Esophagus (tissue), 2 donors: ENCODE measurements around the gene FCGBP. TPM values are rescaled to one million over a fixed set of nuclear protein-coding genes. Genes with fewer than 3 reads are reported as not detected.
"Not testable (repeated sequence)": the region's sequence is repeated elsewhere in the genome, so short reads cannot be mapped to it uniquely, and the experiment has no call there.

Experiments used
- H3K27ac ChIP-seq, 2 donors: one replicate each; pipeline ENCODE4 v1.5.1; 2013; ENCODE audit warnings: low read depth in 2 of 2, mild to moderate bottlenecking in 2 of 2, inconsistent platforms in 1 of 2, low read length in 1 of 2, moderate library complexity in 1 of 2
- H3K27me3 ChIP-seq, 2 donors: one replicate each; pipeline ENCODE4 v1.6.1; 2013; ENCODE audit warnings: low read length in 2 of 2, control low read depth in 1 of 2, mild to moderate bottlenecking in 1 of 2; ENCODE audit not compliant: insufficient read depth in 2 of 2, control insufficient read depth in 1 of 2
- H3K36me3 ChIP-seq, 2 donors: one replicate each; pipeline ENCODE4 v1.6.1; 2013; ENCODE audit warnings: low read length in 1 of 2; ENCODE audit not compliant: control insufficient read depth in 2 of 2, insufficient read depth in 2 of 2
- H3K4me1 ChIP-seq, 2 donors: one replicate each; pipeline ENCODE4 v1.6.1; 2013; ENCODE audit warnings: low read length in 1 of 2; ENCODE audit not compliant: control insufficient read depth in 2 of 2, insufficient read depth in 2 of 2
- H3K4me3 ChIP-seq, 2 donors: one replicate each; pipeline ENCODE4 v1.5.1; 2013; ENCODE audit warnings: low read length in 2 of 2, mild to moderate bottlenecking in 2 of 2, low read depth in 1 of 2, moderate library complexity in 1 of 2
- H3K9me3 ChIP-seq, 2 donors: one replicate each; pipeline ENCODE4 v1.6.1; 2013; ENCODE audit warnings: mild to moderate bottlenecking in 2 of 2, low read depth in 1 of 2, low read length in 1 of 2, moderate library complexity in 1 of 2; ENCODE audit not compliant: control insufficient read depth in 2 of 2, insufficient read depth in 1 of 2
- WGBS, 2 donors: extraction: QIAGEN DNeasy Blood & Tissue Kit; methylation state at CpG; one replicate each; pipeline ENCODE4 v1.1.7; 2013; 5-methylcytosine and 5-hydroxymethylcytosine counted together
- polyA plus RNA-seq, 2 donors: library from polyadenylated mRNA; stranded (reverse); fragments of 200-250 nt; gene quantifications; one replicate each; pipeline ENCODE4 v1.2.3, GENCODE V29; 2013
- donor health status: healthy with polysubstance abuse.
- donor health status: Bipolar disorder and iron deficiency.

Gene FCGBP
- polyA plus RNA-seq, 2 donors, result 2.3 to 3.0 TPM

DNA sequence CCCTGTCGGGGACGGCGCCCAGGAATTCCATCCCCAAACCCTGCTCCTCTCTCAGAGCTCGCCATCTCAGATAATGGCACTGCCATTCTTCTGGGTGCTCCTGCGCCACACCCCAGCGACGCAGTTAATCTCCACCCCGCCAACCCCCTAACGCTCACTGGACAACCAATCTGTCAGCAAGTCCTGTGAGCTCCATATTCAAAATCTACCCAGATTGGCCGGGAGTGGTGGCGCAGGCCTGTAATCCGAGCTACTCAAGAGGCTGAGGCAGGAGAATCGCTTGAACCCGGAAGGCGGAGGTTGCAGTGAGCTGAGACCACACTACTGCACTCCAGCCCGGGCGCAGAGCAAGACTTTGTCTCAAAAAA is 18.6 kb downstream of the FCGBP start:
- H3K4me3 ChIP-seq, result no peak overlapping the region
- WGBS, 2 donors, result 88% methylated on average over 17 of the region's 17 CpGs
- peaks cover 0 to 6% of the 10 kb centered on the region in 2 donors for H3K4me1 ChIP-seq
- no peaks in the 10 kb centered on the region for H3K27me3 ChIP-seq
- H3K9me3 ChIP-seq, result peaks cover 0 to 3% of the 10 kb centered on the region in 2 donors
- no peaks in the 10 kb centered on the region for H3K36me3 ChIP-seq
- no peak overlapping the region for H3K27ac ChIP-seq

DNA sequence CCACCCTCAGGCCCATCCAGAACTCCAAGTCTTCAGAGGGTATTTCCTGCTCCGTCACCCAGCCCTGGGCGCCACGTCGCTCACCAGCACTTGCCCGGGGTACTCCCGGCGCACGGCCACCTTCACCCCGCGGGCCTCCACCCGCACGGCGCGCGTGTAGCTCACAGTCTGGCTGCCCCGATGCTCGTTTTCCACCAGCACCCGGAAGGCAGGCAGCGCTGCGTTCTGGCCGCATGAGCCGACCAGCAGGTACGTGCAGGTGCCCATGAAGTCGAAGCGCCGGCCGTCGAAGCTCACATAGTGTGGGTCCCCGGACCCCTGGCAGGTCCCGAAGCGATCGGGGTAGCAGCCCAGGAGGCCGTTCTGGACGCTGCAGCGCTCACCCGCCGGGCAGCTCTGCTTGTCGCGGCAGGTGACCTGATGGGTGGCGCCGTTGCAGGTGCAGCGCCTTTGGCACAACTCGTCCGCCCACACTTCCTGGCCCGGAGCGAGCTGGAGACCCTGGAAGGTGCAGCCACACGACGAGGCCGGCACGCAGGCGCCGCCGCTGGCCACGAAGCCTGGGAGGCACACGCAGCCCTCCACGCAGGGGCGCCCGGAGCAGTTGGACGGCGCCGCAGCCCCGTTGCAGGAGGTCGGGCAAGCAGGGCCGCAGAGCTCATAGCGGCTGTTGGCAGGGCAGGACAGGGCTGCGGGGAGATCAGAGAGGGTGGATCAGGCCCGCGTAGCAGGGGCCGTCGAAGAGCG is 19.2 kb downstream of the FCGBP start:
- Histone ChIP-seq H3K27ac (no peak overlapping the region), H3K4me3 (no peak overlapping the region)

DNA sequence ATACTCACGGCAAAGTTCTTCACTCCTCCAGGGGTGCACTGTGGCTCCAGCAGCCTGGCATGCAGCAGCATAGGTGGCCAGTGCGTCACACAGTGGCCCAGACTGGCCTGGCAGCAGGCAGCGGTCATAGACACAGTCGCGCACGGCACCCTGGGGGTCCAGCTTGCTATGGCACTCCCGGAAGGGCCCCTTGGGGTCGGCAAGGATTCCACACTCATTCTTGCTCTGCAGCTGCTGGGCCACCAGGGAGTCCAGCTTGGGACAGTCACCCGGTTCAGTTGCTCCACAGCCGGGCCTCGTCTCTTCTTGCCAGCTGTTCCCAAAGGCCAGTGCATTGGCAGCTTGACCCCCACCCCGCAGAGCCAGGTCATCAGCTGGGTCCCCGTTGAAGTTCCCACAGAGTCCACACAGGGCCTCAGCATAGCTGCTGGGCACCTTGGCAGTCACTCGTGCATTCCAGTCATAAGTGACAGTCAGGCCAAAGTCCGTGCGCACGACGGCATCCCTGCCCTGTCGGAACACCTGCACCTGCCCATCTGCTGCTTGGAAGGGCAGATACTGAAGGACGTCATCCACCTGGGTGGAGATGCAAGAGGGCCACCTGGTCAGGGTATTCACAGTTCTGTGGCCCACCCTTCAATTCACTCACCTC is 20.6 kb downstream of the FCGBP start:
- Histone ChIP-seq H3K27me3 (no peaks in the 10 kb centered on the region), H3K4me3 (no peak overlapping the region)
- 77 to 89% methylated on average over 20 of the region's 20 CpGs for WGBS, 2 donors

More for the DNA sequence above, 19.2 kb downstream of the FCGBP start:
- Histone ChIP-seq H3K9me3 (peaks cover 0 to 3% of the 10 kb centered on the region in 2 donors), H3K36me3 (no peaks in the 10 kb centered on the region), H3K27me3 (no peaks in the 10 kb centered on the region), H3K4me1 (peaks cover 0 to 6% of the 10 kb centered on the region in 2 donors)
- 37 to 45% methylated on average over 64 to 71 of the region's 71 CpGs for WGBS, 2 donors

DNA sequence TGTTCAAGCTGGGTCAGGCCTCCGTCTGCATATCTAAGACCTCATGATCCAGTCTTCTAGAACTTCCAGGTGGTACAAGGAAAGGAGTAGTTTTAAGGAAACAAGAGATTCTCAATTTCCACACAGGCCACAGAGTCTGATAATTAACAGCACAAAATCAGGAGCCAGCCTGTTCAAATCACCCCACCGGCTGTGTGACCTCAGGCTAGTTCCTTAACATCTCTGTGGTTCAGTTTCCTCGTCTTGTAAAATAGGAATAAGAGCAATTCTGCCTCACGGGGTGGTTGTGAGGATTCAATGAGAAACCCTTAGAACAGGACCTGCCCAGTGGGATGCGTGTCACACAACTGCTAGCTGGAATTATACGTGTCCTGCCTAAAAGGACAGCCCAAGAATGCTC is 25.6 kb downstream of the FCGBP start:
- WGBS, 2 donors, result 85 to 88% methylated on average over 6 of the region's 6 CpGs
- Histone ChIP-seq H3K27me3 (no peaks in the 10 kb centered on the region), H3K27ac (no peak overlapping the region), H3K4me1 (peaks cover 0 to 2% of the 10 kb centered on the region in 2 donors), H3K4me3 (no peak overlapping the region), H3K36me3 (no peaks in the 10 kb centered on the region), H3K9me3 (no peaks in the 10 kb centered on the region)

More for the DNA sequence above, 20.6 kb downstream of the FCGBP start:
- H3K27ac ChIP-seq, result no peak overlapping the region
- peaks cover 0 to 8% of the 10 kb centered on the region in 2 donors for H3K4me1 ChIP-seq
- H3K9me3 ChIP-seq, result no peaks in the 10 kb centered on the region
- H3K36me3 ChIP-seq, result no peaks in the 10 kb centered on the region

DNA sequence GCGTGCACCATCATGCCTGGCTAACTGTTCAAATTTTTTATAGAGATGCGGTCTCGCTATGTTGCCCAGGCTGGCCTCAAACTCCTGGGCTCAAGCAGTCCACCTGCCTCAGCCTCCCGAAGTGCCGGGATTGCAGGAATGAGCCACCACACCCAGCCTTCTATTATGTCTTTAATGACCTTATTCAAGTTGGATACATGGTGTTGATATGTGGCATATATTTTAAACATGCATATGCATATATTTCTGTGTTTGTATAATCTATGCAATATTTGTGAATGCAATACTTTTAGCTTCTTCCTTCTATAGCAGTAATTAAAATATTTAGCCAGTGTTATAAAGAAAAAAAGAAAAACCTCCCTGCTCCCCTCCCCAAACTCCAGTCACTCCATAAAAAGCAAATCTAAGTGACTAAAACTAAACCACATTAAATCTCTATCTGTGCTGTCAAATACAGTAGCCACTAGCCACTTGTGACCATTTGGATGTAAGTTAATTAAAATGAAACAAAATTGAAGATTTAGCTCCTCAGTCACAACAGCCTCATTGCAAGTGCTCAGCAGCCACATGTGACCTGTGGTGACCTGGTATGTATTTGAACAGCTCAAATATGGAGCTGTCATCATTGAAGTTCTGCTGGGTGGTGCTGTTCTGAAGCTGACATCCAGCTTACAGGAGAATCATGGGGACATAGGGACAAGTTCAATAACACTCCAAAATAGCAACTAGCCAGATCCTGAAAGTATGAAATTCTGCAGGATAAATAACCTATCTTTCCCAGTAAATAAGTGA is 27.4 kb downstream of the FCGBP start:
- Histone ChIP-seq H3K27ac (no peak overlapping the region), H3K27me3 (no peaks in the 10 kb centered on the region), H3K36me3 (no peaks in the 10 kb centered on the region), H3K9me3 (no peaks in the 10 kb centered on the region), H3K4me1 (peaks cover 0 to 2% of the 10 kb centered on the region in 2 donors), H3K4me3 (no peak overlapping the region)
- 88 to 92% methylated on average over 5 of the region's 5 CpGs for WGBS, 2 donors

DNA sequence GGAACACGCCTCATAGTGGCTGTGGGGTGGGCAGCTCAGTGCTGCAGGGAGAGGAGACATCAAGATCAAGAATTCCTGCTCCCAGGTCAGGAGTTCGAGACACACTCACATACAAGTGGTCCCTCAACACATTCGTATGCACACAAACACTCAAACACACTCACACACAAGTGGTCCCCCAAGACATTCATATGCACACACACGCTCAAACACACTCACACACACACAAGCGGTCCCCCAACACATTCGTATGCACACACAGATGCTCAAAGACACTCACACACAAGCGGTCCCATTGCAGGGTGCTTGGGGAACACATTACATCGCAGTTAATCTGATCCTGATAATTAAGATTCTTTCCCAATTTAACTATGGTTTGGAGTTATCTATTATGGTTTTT is 28.2 kb downstream of the FCGBP start:
- no peak overlapping the region for H3K27ac ChIP-seq
- WGBS, 2 donors, result 93 to 95% methylated on average over 8 of the region's 8 CpGs
- H3K36me3 ChIP-seq, result no peaks in the 10 kb centered on the region
- H3K4me3 ChIP-seq, result no peak overlapping the region
- H3K27me3 ChIP-seq, result no peaks in the 10 kb centered on the region
- H3K9me3 ChIP-seq, result no peaks in the 10 kb centered on the region
- H3K4me1 ChIP-seq, result peaks cover 0 to 2% of the 10 kb centered on the region in 2 donors

DNA sequence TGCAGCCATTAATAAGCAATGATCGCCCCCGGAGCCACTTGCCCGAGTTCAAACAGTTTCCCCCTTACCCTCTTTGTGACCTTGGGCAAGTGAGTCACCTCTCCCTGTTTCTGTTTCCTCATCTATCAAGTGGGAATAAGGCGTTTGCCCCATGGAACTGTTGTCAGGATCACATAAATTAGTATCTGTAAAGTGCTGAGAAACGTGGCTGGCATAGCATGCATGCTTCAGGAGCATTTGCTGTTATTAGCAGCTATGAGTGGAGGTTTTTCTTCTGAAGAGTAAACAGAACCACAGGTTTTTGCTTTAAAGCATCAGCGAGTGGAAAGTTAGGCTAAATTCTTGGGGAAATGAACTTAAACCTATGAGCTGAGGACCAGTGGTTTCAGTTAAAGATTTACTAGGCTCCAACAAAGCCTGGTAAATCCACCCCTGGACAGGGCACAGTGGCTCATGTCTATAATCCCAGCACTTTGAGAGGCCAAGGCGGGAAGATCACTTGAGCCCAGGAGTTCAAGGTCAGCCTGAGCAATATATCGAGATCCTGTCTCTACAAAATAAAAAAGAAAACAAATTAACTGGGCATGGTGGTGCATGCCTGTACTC is 30.8 kb downstream of the FCGBP start:
- not testable (repeated sequence) for H3K36me3 ChIP-seq, H3K4me3 ChIP-seq, H3K9me3 ChIP-seq, H3K4me1 ChIP-seq, H3K27me3 ChIP-seq, H3K27ac ChIP-seq
- whole genome bisulfite sequencing, 2 donors, result 26 to 32% methylated on average over 3 to 4 of the region's 8 CpGs

DNA sequence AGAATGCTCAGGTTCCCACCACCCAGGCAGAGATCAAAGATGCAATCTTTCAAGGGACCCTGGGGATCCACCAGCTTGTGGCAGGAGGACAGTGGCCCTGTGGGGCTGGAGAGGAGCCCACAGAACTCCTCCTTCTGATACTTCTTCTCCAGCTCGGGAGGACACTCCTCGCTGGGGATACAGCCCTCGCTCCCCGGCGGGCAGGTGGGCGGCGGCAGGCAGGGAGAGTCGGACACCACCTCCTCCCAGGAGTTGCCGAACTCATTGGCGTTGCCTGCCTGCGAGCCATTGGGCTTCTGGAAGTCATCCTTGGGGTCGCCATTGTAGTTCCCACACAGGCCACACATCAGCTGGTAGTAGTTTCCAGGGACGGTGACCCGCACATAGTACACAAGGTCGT is 32.1 kb downstream of the FCGBP start:
- H3K4me3 ChIP-seq, H3K27me3 ChIP-seq, H3K9me3 ChIP-seq, H3K36me3 ChIP-seq, H3K27ac ChIP-seq, H3K4me1 ChIP-seq: not testable (repeated sequence)
- 92 to 94% methylated on average over 10 to 14 of the region's 15 CpGs for WGBS, 2 donors

DNA sequence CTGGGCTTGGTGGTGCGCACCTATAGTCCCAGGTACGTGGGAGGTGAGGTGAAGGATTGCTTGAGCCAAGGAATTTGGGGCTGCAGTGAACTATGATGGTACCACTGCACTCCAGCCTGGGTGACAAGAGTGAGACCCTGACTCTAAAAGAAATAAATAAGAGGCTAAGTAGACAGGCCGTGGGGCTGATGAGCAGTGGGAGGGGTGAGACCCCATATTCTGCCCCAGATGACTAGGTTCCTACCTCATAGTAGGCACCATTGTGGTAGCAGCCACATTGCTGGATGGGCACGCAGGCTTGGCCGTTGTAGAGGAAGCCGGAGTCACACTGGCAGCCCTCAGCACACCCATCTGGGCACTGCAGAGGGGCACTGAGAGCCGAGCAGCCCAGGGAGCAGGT is 32.8 kb downstream of the FCGBP start:
- H3K27me3 ChIP-seq, H3K4me1 ChIP-seq, H3K36me3 ChIP-seq, H3K4me3 ChIP-seq, H3K9me3 ChIP-seq, H3K27ac ChIP-seq: not testable (repeated sequence)
- WGBS, 2 donors, result 87 to 89% methylated on average over 3 to 4 of the region's 7 CpGs
